Measurements from ENCODE around the gene MED13L. TPM values are rescaled to one million over a fixed set of nuclear protein-coding genes. Genes with fewer than 3 reads are reported as not detected.

MED13L gene
- total and polyA plus RNA-seq, 2 of the 8 experiments (the other 6 are each of a cell fraction or from before 2014, with no cell fraction given), result 15.9 to 51.7 TPM

GRCh38 chr12:116071555-116072230 is 205.8 kb downstream of the MED13L start (continued):
- no peak for TF ChIP-seq CHD7 (IDR thresholded peaks at IDR 0.05; ENCODE audit: insufficient replicate concordance, low read length)
- TF ChIP-seq SP1 (IDR thresholded peaks at IDR 0.05; ENCODE audit: low read depth, low read length), result no peak
- no peak for TF ChIP-seq NANOG (IDR thresholded peaks at IDR 0.05; ENCODE audit: insufficient read depth, low read depth, low read length, poor library complexity, severe bottlenecking)
- TF ChIP-seq EZH2 (IDR thresholded peaks at IDR 0.05; ENCODE audit: low read depth, low read length, severe bottlenecking), result no peak
- TF ChIP-seq TEAD4 (IDR thresholded peaks at IDR 0.05; ENCODE audit: low read depth, low read length), result no peak
- no peak for TF ChIP-seq JUND (IDR thresholded peaks at IDR 0.05; ENCODE audit: low read length)
- no peak for TF ChIP-seq NRF1 (IDR thresholded peaks at IDR 0.05; ENCODE audit: low read depth, low read length)
- no peak for TF ChIP-seq BACH1 (IDR thresholded peaks at IDR 0.05; ENCODE audit: low read length)
- no peak for TF ChIP-seq POLR2A (IDR thresholded peaks at IDR 0.05; ENCODE audit: control extremely low read depth in 1 of 2, low read depth in 2 of 2, low read length in 2 of 2)
- no peak for TF ChIP-seq KDM5A (IDR thresholded peaks at IDR 0.05; ENCODE audit: low read length)
- no peak for TF ChIP-seq BCL11A (IDR thresholded peaks at IDR 0.05; ENCODE audit: low read depth in 2 of 2, low read length in 2 of 2)
- TF ChIP-seq GTF2F1 (IDR thresholded peaks at IDR 0.05; ENCODE audit: borderline replicate concordance, low read depth, low read length), result no peak
